A549 (cell line): ENCODE data around the gene RABEP1. TPM values are rescaled to one million over a fixed set of nuclear protein-coding genes. Genes with fewer than 3 reads are reported as not detected.

Experiments used
- ATAC-seq, 2 experiments: fragments of 200-7000 bp in 1 of 2; fragments of >200 bp in 1 of 2; cut with Nextera tagmentation in 1 of 2; cut with Tn5 transposase in 1 of 2; 3 replicates each; pipeline versions ENCODE4 v1.8.0 to v1.9.1; 2018 to 2020; ENCODE audit warnings: mild to moderate bottlenecking in 1 of 2, moderate library complexity in 1 of 2
- CTCF ChIA-PET: fragments of 300-600 bp; sonication (Branson Sonifier 250); formaldehyde crosslinking; extraction: SDS; loops from one replicate; lab custom pipeline; 2021; ENCODE audit warnings: antibody characterized with exemption, inconsistent platforms; lab: Yijun Ruan, JAX
- POLR2A ChIA-PET: fragments of 350-600 bp; formaldehyde crosslinking; extraction: SDS; loops from one replicate; lab custom pipeline; 2021; ENCODE audit warnings: antibody characterized with exemption, inconsistent platforms; lab: Yijun Ruan, JAX
- DNase-seq, 2 experiments: peaks; one replicate each; pipeline versions ENCODE4 v3.0.0 to v3.0.0-alpha.2; 2011 to 2016; ENCODE audit warnings: low read depth in 1 of 2, low spot score in 1 of 2
- FAIRE-seq: peaks from 2 replicates; lab custom pipeline; 2011; peaks lifted over from hg19 to GRCh38; lab: Jason Lieb, UNC
- H3K27ac ChIP-seq, 2 experiments: fragments of >200 bp; sonication (Bioruptor Twin); formaldehyde crosslinking; 3 replicates each; pipeline ENCODE4 v1.5.1; 2016 to 2017
- H3K4me1 ChIP-seq: fragments of >200 bp; sonication (Bioruptor Twin); formaldehyde crosslinking; 3 replicates; pipeline ENCODE4 v1.6.1; 2016
- H3K4me2 ChIP-seq: fragments of >200 bp; sonication (Bioruptor Twin); formaldehyde crosslinking; 3 replicates; pipeline ENCODE4 v1.6.1; 2016
- H3K4me3 ChIP-seq: fragments of >200 bp; sonication (Bioruptor Twin); formaldehyde crosslinking; 3 replicates; pipeline ENCODE4 v1.5.1; 2016
- H3K9me3 ChIP-seq: fragments of >200 bp; sonication (Bioruptor Twin); formaldehyde crosslinking; 3 replicates; pipeline ENCODE4 v1.6.1; 2016
- EHMT2 ChIP-seq: fragments of 200-600 bp; sonication (generic); IDR thresholded peaks from 2 replicates; pipeline ENCODE4 v1.6.1; 2016; ENCODE audit warnings: antibody characterized with exemption, low read depth, mild to moderate bottlenecking, moderate library complexity
- ESRRA ChIP-seq: fragments of 150-350 bp; IDR thresholded peaks from 2 replicates; pipeline ENCODE4 v1.6.1; 2014; ENCODE audit warnings: mild to moderate bottlenecking, low read length, borderline replicate concordance
- FOSB ChIP-seq: fragments of 250-450 bp; sonication (Bioruptor Pico); IDR thresholded peaks from 2 replicates; pipeline ENCODE4 v1.5.0; 2020; ENCODE audit warnings: mild to moderate bottlenecking, moderate library complexity
- HOXA7 ChIP-seq: fragments of 250-450 bp; sonication (Bioruptor Pico); IDR thresholded peaks from 2 replicates; pipeline ENCODE4 v1.5.0; 2020; ENCODE audit warnings: mild to moderate bottlenecking, moderate library complexity
- JUN ChIP-seq, 2 experiments: fragments of >200 bp; sonication (Bioruptor Twin); formaldehyde crosslinking; IDR thresholded peaks; 2 replicates in 1 of 2; 3 replicates in 1 of 2; pipeline ENCODE4 v1.6.1; 2016 to 2017
- JUNB ChIP-seq: fragments of >200 bp; sonication (Bioruptor Twin); formaldehyde crosslinking; IDR thresholded peaks from 2 replicates; pipeline ENCODE4 v1.6.1; 2016
- MAFK ChIP-seq: fragments of 450-650 bp; IDR thresholded peaks from 2 replicates; pipeline ENCODE4 v1.6.1; 2014; ENCODE audit not compliant: partially characterized antibody
- NFE2L2 ChIP-seq: fragments of 150-350 bp; conservative IDR thresholded peaks from 2 replicates; pipeline ENCODE4 v1.6.1; 2014; ENCODE audit warnings: low read length
- NPAS2 ChIP-seq: fragments of 250-450 bp; sonication (Bioruptor Pico); IDR thresholded peaks from 2 replicates; pipeline ENCODE4 v1.8.0; 2022; ENCODE audit warnings: mild to moderate bottlenecking, moderate library complexity, borderline replicate concordance
- NR3C1 ChIP-seq: fragments of >200 bp; sonication (Bioruptor Twin); formaldehyde crosslinking; IDR thresholded peaks from 3 replicates; pipeline ENCODE4 v1.6.1; 2017
- PBX3 ChIP-seq: IDR thresholded peaks from 2 replicates; pipeline ENCODE4 v1.6.1; 2012
- PHF8 ChIP-seq: fragments of 200-600 bp; sonication (generic); IDR thresholded peaks from 2 replicates; pipeline ENCODE4 v1.6.1; 2016; ENCODE audit warnings: low read depth, mild to moderate bottlenecking, antibody characterized with exemption, moderate library complexity, borderline replicate concordance
- POLR2AphosphoS2 ChIP-seq: conservative IDR thresholded peaks from 2 replicates; pipeline ENCODE4 v1.6.1; 2012; ENCODE audit warnings: low read length, improper control_type of control experiment, inconsistent platforms
- RARB ChIP-seq: fragments of 250-450 bp; sonication (Bioruptor Pico); IDR thresholded peaks from 2 replicates; pipeline ENCODE4 v1.8.0; 2021; ENCODE audit warnings: mild to moderate bottlenecking, moderate library complexity
- RNF2 ChIP-seq: fragments of 200-600 bp; sonication (generic); IDR thresholded peaks from 2 replicates; pipeline ENCODE4 v1.6.1; 2016; ENCODE audit warnings: low read depth, mild to moderate bottlenecking, antibody characterized with exemption, moderate library complexity, borderline replicate concordance
- WGBS: methylation state at CpG from one replicate; pipeline ENCODE4 v1.1.6; 2017; ENCODE audit errors: missing lambda C conversion rate; 5-methylcytosine and 5-hydroxymethylcytosine counted together
- polyA plus RNA-seq, 4 experiments: library from polyadenylated mRNA; depleted of rRNA in 3 of 4; stranded (reverse); fragments of >200 nt; fragmentation: RNase III in 1 of 4; extraction: RNeasy Plus Mini Kit Qiagen cat#74134 plus additional on column Dnase treatment in 1 of 4; gene quantifications; 2 replicates in 3 of 4; 3 replicates in 1 of 4; pipeline ENCODE4 v1.2.3, GENCODE V29; 2011 to 2017
- TF ChIP-seq, protein P1 (sequence below): fragments of 200-600 bp; sonication (generic); IDR thresholded peaks from 2 replicates; pipeline ENCODE4 v1.6.1; 2016; ENCODE audit warnings: antibody characterized with exemption, mild to moderate bottlenecking, moderate library complexity
- TF ChIP-seq, protein P2 (sequence below): fragments of 150-350 bp; IDR thresholded peaks from 2 replicates; pipeline ENCODE4 v1.6.1; 2014; ENCODE audit warnings: low read depth, mild to moderate bottlenecking, low read length
- TF ChIP-seq, protein P3 (sequence below): IDR thresholded peaks from 2 replicates; pipeline ENCODE4 v1.6.1; 2012
- TF ChIP-seq, protein P4 (sequence below): fragments of >200 bp; sonication (Bioruptor Twin); formaldehyde crosslinking; IDR thresholded peaks from 3 replicates; pipeline ENCODE4 v1.6.1; 2016

The RABEP1 gene
- polyA plus RNA-seq, 2 of the 4 experiments (the other 2 are of a cell fraction) = 44.7 to 65.5 TPM

- CTCF ChIA-PET = interaction anchor here (0.6 to 3.6 kb wide), 4 partner anchors 12 to 366 kb away, joined by 3 to 54 read pairs (median 4); partner anchors contain the start of gene C1QBP
- POLR2A ChIA-PET = interaction anchor here (0.7 kb wide), 1 partner anchor 9 kb away, joined by 4 read pairs; no protein-coding TSS in a partner anchor
- H3K4me2 ChIP-seq = 0 out of 3 replicates have a peak overlapping the region, but pooled peaks have one; percentile 91
- H3K9me3 ChIP-seq = no peaks in the 10 kb centered on the region
- peaks cover 35% of the 10 kb centered on the region for H3K4me1 ChIP-seq
- TF ChIP-seq MAFK (no peak), RNF2 (no peak), PHF8 (no peak)
- TF ChIP-seq, protein P1, sequence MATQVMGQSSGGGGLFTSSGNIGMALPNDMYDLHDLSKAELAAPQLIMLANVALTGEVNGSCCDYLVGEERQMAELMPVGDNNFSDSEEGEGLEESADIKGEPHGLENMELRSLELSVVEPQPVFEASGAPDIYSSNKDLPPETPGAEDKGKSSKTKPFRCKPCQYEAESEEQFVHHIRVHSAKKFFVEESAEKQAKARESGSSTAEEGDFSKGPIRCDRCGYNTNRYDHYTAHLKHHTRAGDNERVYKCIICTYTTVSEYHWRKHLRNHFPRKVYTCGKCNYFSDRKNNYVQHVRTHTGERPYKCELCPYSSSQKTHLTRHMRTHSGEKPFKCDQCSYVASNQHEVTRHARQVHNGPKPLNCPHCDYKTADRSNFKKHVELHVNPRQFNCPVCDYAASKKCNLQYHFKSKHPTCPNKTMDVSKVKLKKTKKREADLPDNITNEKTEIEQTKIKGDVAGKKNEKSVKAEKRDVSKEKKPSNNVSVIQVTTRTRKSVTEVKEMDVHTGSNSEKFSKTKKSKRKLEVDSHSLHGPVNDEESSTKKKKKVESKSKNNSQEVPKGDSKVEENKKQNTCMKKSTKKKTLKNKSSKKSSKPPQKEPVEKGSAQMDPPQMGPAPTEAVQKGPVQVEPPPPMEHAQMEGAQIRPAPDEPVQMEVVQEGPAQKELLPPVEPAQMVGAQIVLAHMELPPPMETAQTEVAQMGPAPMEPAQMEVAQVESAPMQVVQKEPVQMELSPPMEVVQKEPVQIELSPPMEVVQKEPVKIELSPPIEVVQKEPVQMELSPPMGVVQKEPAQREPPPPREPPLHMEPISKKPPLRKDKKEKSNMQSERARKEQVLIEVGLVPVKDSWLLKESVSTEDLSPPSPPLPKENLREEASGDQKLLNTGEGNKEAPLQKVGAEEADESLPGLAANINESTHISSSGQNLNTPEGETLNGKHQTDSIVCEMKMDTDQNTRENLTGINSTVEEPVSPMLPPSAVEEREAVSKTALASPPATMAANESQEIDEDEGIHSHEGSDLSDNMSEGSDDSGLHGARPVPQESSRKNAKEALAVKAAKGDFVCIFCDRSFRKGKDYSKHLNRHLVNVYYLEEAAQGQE = no peak
- FAIRE-seq = no peak
- WGBS = 94% methylated on average over 2 of the region's 2 CpGs
- no peak for DNase-seq
- no peak for ATAC-seq
- no peak overlapping the region for H3K27ac ChIP-seq
- no peak overlapping the region for H3K4me3 ChIP-seq
Measured at GRCh38 chr17:5416901-5417300, 134.8 kb downstream of the RABEP1 start.

DNA sequence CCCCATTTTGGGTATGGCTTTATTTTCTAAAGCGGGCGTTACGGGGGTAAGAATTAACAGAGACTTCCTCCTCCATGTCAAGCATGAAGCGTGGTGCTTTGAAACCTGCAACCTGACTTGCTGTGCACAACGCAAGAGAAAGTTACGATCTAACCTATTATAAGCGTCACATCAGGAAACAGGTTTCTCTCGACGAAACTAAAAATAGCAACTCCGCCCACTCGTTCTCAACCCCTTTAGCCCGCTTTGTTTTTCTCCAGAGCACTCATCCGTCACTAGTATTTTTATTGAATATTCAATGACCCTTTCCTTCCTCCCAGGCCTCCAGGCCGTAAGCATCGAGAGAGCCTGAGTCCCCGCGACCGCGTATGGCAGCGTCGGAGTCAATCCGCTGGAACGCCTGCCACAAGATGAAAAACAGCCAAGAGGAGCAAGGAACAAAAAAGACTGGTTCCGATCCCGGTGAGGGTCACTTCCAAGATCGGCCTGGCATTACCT is 136.8 kb downstream of the RABEP1 start:
- Histone ChIP-seq H3K4me1 (peaks cover 44% of the 10 kb centered on the region), H3K4me3 (peak overlapping the region; percentile 78), H3K9me3 (no peaks in the 10 kb centered on the region), H3K4me2 (peak overlapping the region; percentile 91), H3K27ac (peak overlapping the region; percentile 89 to 90)
- POLR2A ChIA-PET = interaction anchor here (0.6 to 1.3 kb wide), 13 partner anchors 9 to 227 kb away, joined by 3 to 18 read pairs (median 5); partner anchors contain the start of genes C1QBP, DERL2, DHX33 and MIS12
- CTCF ChIA-PET = interaction anchor here (0.5 to 3.6 kb wide), 6 partner anchors 11 to 1181 kb away, joined by 3 to 54 read pairs (median 3); partner anchors contain the start of gene C1QBP
- peak in 1 of 2 experiments; percentile 34 for DNase-seq
- 2% methylated on average over 26 of the region's 26 CpGs for WGBS
- peak; percentile 13 to 19; a peak in 5 of 6 replicates for ATAC-seq
- FAIRE-seq = no peak
- TF ChIP-seq, protein P2, sequence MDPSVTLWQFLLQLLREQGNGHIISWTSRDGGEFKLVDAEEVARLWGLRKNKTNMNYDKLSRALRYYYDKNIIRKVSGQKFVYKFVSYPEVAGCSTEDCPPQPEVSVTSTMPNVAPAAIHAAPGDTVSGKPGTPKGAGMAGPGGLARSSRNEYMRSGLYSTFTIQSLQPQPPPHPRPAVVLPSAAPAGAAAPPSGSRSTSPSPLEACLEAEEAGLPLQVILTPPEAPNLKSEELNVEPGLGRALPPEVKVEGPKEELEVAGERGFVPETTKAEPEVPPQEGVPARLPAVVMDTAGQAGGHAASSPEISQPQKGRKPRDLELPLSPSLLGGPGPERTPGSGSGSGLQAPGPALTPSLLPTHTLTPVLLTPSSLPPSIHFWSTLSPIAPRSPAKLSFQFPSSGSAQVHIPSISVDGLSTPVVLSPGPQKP = no peak
- TF ChIP-seq, protein P3, sequence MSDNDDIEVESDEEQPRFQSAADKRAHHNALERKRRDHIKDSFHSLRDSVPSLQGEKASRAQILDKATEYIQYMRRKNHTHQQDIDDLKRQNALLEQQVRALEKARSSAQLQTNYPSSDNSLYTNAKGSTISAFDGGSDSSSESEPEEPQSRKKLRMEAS = no peak
- TF ChIP-seq JUN (IDR thresholded peaks at IDR 0.05) (no peak), PBX3 (no peak), NR3C1 (no peak), NPAS2 (CRISPR knock-in tag) (no peak), HOXA7 (no peak), POLR2AphosphoS2 (no peak), RNF2 (no peak), NFE2L2 (no peak), ESRRA (no peak), EHMT2 (no peak), FOSB (CRISPR knock-in tag) (no peak), RARB (no peak), JUNB (no peak)
- TF ChIP-seq, protein P4, sequence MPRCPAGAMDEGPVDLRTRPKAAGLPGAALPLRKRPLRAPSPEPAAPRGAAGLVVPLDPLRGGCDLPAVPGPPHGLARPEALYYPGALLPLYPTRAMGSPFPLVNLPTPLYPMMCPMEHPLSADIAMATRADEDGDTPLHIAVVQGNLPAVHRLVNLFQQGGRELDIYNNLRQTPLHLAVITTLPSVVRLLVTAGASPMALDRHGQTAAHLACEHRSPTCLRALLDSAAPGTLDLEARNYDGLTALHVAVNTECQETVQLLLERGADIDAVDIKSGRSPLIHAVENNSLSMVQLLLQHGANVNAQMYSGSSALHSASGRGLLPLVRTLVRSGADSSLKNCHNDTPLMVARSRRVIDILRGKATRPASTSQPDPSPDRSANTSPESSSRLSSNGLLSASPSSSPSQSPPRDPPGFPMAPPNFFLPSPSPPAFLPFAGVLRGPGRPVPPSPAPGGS = no peak
